AG10803 (cell line): ENCODE results near the gene DISP3.
A peak's percentile ranks its signal among the peaks of the same experiment; 100 is the strongest.

Experiments used
- DNase-seq: peaks from one replicate; pipeline ENCODE4 v3.0.0; 2010; ENCODE audit warnings: low read depth
- H3K4me3 ChIP-seq: 2 replicates; pipeline ENCODE4 v1.5.1; 2011; ENCODE audit warnings: mild to moderate bottlenecking, low read length, control low read depth
- TF ChIP-seq, protein P1 (sequence below): conservative IDR thresholded peaks from 2 replicates; pipeline ENCODE4 v1.5.1; 2011; ENCODE audit warnings: mild to moderate bottlenecking, low read length, control low read depth, inconsistent platforms

DISP3 gene

GRCh38 chr1:11479375-11479979 lies 522 bp downstream of the DISP3 start:
- TF ChIP-seq, protein P1, sequence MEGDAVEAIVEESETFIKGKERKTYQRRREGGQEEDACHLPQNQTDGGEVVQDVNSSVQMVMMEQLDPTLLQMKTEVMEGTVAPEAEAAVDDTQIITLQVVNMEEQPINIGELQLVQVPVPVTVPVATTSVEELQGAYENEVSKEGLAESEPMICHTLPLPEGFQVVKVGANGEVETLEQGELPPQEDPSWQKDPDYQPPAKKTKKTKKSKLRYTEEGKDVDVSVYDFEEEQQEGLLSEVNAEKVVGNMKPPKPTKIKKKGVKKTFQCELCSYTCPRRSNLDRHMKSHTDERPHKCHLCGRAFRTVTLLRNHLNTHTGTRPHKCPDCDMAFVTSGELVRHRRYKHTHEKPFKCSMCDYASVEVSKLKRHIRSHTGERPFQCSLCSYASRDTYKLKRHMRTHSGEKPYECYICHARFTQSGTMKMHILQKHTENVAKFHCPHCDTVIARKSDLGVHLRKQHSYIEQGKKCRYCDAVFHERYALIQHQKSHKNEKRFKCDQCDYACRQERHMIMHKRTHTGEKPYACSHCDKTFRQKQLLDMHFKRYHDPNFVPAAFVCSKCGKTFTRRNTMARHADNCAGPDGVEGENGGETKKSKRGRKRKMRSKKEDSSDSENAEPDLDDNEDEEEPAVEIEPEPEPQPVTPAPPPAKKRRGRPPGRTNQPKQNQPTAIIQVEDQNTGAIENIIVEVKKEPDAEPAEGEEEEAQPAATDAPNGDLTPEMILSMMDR = no peak
- H3K4me3 ChIP-seq = peak overlapping the region; percentile 54
- no peak for DNase-seq

DNA sequence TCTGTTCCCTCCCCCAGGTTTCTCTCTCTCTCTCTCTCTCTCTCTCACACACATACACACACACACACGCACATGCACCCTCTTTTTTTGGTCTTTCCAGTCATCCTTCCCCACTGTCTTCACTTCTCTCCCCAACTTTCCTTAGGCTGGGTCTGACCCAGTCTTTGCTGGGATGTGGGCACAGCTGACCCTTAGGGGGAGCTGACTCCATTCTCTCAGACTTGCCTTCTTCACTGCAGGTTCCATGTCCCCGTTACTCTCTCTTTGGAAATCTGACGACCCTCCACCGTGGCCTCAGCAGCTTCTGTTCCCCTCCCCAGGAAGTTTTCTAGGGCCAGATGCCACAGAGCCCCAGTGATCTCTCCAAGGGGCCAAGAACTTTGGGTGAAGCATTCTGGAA lies 2.1 kb downstream of the DISP3 start:
- H3K4me3 ChIP-seq = no peak overlapping the region
- DNase-seq = no peak
- TF ChIP-seq, protein P1 = no peak

DNA sequence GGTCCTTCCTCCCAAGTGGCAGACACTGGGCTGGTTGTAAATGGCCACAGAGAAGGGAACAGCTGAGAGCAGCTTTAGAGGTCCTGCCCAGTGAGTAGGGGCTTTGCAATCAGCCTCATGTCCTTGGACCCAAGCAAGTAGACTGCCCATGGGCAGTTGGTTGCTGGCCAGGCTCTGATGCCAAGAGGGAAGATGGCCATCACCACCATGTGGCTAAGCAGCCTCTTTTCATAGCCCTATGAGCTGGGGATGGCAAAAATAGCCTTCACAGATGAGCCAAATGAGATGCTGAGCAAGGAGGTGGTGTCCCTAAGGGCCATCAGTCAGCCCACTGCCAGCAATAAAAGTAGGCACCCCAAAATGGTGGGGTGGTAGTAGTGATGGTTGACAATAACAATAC lies 3.2 kb downstream of the DISP3 start:
- no peak overlapping the region for H3K4me3 ChIP-seq
- DNase-seq = no peak
- TF ChIP-seq, protein P1 = no peak

DNA sequence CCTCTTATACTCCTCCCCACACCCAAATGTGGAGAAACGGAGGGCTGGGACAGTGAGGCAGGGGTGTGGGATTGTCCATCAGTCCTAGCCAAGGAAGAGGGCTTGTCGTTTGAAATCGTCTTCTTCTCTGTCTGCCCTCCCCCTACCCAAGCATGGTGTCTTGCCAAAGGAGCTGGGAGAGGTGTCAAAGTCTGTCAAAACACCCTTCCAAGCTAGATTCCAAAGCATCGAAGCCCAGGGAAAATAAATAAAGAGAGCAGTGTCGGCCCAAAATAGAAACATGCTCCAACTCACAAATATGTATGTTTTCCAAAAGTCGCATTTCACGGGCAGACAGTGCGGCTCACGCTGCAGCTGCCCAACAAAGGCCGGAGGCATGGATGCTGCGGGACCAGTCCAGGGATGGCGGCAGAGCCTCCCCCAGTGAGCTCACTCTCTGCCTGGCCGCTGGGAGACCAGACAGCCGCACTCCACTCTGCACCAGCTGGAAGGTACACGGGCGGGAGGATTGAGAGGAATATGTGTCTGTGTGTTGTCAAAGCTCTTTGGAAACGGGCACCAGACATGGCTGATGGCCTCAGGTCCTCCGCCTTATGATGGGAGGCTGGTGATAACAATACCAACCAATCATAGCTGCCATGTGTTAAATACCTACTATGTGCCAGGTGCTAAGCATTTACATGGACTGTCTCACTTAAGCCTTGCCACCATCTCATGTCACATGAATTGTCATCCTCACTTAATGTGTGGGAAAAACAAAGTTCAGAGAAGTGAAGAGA lies 3.9 kb downstream of the DISP3 start:
- TF ChIP-seq, protein P1 = no peak
- DNase-seq = no peak
- no peak overlapping the region for H3K4me3 ChIP-seq

GRCh38 chr1:11483581-11484320 lies 4.8 kb downstream of the DISP3 start:
- no peak for DNase-seq
- TF ChIP-seq, protein P1 = no peak
- H3K4me3 ChIP-seq = no peak overlapping the region

DNA sequence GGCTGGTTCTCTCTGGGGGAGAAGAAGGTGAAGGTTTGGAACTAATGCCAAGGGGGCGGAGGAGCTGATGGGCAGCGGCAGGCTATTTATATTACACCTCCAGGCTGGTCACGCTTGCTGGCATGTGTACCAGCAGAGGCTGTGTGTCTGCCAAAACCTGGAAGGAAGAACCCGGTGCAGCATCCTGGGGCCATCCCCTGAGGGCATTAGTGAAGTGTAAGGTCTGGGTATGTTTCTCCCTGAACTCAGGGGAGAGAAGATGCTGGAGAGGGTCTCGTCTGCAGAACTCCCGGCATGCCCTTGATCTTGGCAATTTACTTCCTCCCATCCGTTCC lies 5.3 kb downstream of the DISP3 start:
- TF ChIP-seq, protein P1 = no peak
- no peak overlapping the region for H3K4me3 ChIP-seq
- DNase-seq = no peak

DNA sequence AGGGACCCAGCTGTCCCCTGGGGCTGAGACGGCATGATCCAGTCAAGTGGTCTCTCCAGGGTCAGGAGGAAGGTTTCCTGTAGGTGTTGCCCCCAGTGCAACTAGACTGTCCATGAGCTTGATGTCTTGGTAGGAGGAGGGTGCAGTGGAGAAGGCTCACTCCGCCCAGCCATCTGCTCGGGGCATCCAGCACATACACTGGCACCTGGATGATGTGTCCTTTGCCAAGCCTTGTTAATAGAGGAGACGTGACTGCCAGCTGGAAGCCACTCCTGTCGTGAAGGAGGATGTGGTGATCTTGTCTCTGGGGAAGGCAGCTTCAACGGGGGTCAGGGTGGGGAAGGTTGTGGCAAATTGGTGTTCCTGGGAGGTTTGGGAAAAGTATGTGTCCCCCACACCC lies 6.2 kb downstream of the DISP3 start:
- no peak for DNase-seq
- no peak overlapping the region for H3K4me3 ChIP-seq
- TF ChIP-seq, protein P1 = no peak
